Stimulated activated CD4-positive, alpha-beta T cell treated with anti-CD3 and anti-CD28 coated beads, Interleukin-1b, Interleukin-23, amount 100 ng/mL, for 48 hours (primary cell): ENCODE data around the gene PARVB.

Source experiments
- DNase-seq: peaks from one replicate; pipeline ENCODE4 v3.0.0-alpha.2; 2020

The PARVB gene

GRCh38 chr22:44116331-44116730 is 92.2 kb downstream of the PARVB start:
- no peak for DNase-seq

GRCh38 chr22:44116755-44117684 is 92.9 kb downstream of the PARVB start:
- DNase-seq: no peak

- DNase-seq: no peak
Observed at GRCh38 chr22:44117746-44118145, 93.6 kb downstream of the PARVB start.

- no peak for DNase-seq
Observed at GRCh38 chr22:44118645-44119315, 94.7 kb downstream of the PARVB start.

GRCh38 chr22:44119669-44120313 is 95.7 kb downstream of the PARVB start:
- no peak for DNase-seq

GRCh38 chr22:44120314-44120704 is 96.2 kb downstream of the PARVB start:
- no peak for DNase-seq

GRCh38 chr22:44125421-44125820 is 101.3 kb downstream of the PARVB start:
- DNase-seq: no peak

GRCh38 chr22:44126807-44127206 is 102.7 kb downstream of the PARVB start:
- DNase-seq: no peak

GRCh38 chr22:44127356-44127755 is 103.3 kb downstream of the PARVB start:
- no peak for DNase-seq

GRCh38 chr22:44128958-44129618 is 105.0 kb downstream of the PARVB start:
- no peak for DNase-seq

GRCh38 chr22:44129619-44129976 is 105.5 kb downstream of the PARVB start:
- DNase-seq: no peak

- no peak for DNase-seq
Observed at GRCh38 chr22:44130076-44130711, 106.1 kb downstream of the PARVB start.

- DNase-seq: no peak
Observed at GRCh38 chr22:44131412-44131811, 107.3 kb downstream of the PARVB start.

GRCh38 chr22:44131989-44132685 is 108.0 kb downstream of the PARVB start:
- no peak for DNase-seq

- no peak for DNase-seq
Observed at GRCh38 chr22:44132724-44133123, 108.6 kb downstream of the PARVB start.

- no peak for DNase-seq
Observed at GRCh38 chr22:44133161-44133560, 109.1 kb downstream of the PARVB start.

- DNase-seq: no peak
Observed at GRCh38 chr22:44133901-44134571, 109.9 kb downstream of the PARVB start.

- no peak for DNase-seq
Observed at GRCh38 chr22:44136112-44136511, 112.0 kb downstream of the PARVB start.

GRCh38 chr22:44136786-44137185 is 112.7 kb downstream of the PARVB start:
- DNase-seq: no peak

GRCh38 chr22:44137415-44137814 is 113.3 kb downstream of the PARVB start:
- DNase-seq: no peak

GRCh38 chr22:44139773-44140172 is 115.7 kb downstream of the PARVB start:
- no peak for DNase-seq
